Hindlimb muscle (tissue), 1 donor: Measurements from ENCODE around the gene SIRPA. TPM values are rescaled to one million over a fixed set of nuclear protein-coding genes. Genes with fewer than 3 reads are reported as not detected.

Experiments
- DNase-seq: peaks from one replicate; pipeline ENCODE4 v3.0.0-alpha.2; 2013
- polyA plus RNA-seq: library from polyadenylated mRNA; unstranded; fragments of 120-200 nt; gene quantifications from one replicate; pipeline ENCODE4 v1.2.1, GENCODE V29; 2013; ENCODE audit not compliant: insufficient read length

SIRPA gene
- polyA plus RNA-seq, result 41.6 TPM

DNA sequence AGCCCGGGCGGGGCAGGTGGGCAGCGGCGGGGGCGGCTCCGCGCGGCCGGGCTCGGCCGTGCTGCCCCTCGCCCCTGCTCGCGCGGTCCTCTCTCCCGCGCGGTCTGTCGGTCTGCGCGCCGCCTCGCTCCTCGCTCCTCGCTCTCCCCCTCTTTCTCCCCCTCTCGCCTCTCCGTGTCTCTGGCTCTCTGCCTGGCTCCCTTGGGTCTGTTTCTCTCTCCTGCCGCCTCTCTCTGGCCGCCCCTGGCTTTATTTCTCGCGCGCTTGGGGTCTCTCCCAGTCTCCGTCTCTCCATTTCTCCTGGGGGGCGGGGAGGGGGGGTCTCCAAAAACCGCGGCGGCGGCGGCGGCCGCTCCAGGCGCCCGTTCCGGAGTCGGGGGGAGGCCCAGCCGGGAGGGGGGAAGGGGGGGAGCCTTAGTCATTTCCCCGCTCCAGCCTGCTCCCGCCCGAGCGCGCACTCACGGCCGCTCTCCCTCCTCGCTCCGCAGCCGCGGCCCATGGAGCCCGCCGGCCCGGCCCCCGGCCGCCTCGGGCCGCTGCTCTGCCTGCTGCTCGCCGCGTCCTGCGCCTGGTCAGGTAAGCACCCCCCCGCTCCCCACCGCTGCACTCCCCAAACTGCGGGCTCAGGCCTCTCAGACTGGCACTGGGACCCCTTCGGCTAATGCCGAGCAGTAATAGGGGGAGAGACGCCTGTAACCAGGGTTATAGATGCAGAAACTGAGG lies at the start of gene SIRPA:
SIRPA (plus strand) TSS at position 457 of the 723 bp plus-strand sequence; CDS start at position 498, 41 bp downstream.
- peak; percentile 86 for DNase-seq

DNA sequence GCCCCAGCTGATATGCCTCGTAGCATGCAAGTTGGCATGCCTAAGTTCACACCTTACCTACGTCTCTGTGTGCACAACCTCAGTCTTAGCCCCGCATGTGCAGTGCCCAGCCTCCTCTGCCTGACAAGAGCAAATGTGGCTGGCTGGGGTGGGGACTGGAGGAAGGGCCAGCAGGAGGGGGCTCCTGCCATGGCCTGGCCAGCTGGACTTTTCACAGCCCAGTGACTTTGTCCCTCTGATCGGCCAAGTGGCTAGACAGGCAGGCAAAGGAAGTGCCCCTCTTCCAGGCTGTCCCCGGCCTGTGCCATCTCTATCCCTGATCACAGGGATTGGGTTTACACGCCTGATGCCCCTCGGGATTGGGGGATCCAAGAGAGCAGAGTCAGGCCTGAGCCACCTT lies 49.5 kb upstream of the SIRPA start:
- DNase-seq, result no peak

DNA sequence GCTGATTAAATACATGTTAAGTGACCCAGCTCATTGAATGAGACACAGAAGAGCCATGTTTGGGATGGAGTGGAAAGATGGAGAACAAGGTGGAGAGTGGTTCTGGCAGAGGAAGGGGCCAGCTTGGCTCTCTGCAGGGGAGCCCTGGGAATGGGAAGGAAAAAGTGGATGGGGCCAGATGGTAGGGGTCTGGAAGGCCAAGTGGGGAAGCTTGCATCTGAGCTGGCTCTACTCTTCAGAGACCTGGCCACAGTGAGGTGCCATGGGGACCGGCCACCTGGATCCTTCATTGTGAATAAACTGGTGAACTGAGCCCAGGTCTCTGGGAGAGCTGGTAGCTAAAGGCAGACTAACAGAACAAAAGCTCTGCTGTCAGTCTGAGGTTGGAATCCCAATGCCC lies 48.9 kb upstream of the SIRPA start:
- no peak for DNase-seq

DNA sequence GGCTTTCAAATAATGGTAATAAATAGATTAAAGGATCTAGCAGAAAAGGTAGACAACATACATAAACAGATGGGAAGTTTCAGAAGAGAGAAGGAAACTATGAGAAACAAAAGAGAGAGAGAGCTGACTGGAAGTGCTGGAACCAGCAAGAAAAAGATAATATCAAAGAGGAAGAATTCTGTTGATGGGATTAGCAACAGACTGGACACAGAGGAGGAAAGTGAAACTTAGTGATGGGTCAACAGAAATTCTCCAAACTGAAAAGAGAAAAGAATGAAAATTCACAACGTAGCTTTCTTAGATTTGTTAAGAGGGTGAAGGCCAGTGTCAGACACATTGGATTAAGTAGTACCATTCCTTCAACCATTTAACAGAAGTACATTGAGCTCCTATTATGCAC lies 48.3 kb upstream of the SIRPA start:
- DNase-seq, result no peak

DNA sequence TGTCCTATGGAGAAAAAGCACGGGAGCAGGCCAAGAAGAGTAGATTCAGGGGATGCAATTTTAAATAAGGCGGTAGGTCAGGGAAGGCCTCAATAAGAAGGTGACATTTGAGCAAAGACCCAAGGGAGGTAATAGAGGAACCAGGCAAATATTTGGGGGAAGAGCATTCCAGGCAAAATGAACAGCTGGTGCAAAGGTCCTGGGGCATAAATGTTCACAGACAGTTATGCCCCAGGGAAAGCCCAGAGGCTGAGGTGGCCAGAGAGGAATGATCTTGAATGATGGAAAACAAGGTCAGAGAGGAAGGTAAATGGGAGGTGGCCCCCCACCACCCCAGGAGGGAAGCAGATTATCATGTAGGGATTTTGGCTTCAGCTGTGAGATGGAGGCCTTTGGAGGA lies 47.4 kb upstream of the SIRPA start:
- no peak for DNase-seq

DNA sequence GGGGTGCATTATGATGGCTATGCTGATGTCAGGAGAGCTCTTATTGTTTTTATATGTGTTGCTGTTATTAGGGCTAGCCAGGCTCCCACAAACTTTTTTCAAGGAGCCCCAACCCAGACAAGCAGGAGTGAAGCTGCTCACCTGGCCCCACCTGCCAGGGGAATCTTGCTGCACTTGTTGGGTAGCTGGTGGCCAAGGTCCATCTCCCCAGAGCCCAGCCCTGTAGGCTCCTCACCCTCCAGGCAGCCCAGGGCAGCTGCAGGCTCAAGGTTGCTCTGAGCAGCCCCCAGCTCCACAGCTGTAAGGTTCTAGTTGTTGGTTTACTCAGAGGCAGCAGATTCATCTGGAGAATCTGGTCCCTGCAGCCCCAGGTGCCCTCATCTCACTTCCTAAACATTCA lies 46.8 kb upstream of the SIRPA start:
- no peak for DNase-seq

DNA sequence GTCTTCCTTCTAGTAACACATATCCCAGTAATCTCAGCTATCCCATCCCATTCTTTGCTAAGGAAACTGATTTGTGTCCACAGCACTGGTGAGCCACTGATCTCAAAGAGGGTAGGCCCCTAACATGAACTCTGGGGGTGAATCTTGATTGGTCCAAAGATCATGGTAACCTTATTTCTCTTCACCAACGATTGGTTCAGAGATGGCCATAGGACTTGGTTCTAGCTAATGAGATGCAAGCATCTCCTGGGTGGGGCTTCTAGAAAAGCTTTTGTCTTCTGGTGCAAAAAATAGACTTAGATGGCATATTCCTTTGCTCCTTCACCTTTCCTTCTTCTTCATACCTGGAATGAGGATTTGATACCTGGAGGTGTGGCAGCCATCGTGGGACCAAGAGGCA lies 43.8 kb upstream of the SIRPA start:
- DNase-seq, result no peak

DNA sequence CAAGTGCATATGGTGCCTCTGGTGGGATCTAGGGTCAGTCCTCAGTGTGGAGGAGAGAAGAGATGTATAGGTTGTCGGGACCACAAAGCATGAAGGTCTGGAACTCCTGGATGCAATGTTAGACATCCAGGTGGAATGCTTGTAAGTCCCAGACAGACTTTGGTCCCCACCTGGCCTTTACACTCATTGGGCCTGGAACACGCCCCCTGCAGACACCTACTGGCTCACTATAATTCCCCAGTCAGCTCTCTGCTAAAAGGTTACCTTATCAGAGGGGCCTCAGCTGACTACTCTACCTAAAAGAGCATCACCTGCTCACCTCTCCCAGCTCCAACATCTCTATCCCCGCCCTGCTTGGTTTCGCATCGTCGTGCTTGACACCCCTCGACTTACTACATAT lies 41.7 kb upstream of the SIRPA start:
- DNase-seq, result no peak

DNA sequence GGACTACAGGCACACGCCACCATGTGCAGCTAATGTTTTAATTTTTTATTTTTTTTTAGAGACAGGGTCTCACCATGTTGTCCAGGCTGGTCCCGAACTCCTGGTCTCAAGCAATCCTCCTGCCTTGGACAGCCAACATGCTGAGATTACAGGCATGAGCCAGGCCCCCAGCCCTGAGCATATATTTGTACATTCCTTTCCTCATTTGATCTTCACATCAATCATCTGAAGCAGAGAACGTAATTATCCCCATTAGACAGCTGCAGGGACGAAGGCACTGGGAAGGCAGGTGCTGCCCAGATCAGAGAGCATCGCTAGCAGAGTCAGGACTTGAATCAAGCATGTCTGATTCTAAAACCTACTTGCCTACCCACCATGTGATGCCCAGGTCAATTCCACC lies 41.0 kb upstream of the SIRPA start:
- no peak for DNase-seq

DNA sequence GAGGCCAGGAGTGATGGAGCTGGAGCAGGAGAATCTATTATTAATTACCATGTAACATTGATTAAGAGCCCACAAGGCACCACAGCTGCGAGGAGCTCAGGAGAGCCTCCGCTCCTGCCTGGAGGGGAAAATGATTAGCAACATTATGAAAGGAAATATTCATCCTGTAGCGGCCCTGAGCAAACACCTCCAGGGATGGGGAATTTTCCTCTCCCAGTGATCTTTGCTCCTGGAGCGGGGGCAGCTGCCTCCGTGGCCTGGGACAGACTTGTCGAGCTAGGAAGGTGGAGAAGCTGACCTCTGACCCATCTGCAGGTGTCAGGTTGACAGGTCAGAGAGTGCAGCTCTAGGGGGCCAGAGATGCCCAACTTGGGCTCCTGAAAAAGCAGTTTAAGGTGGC lies 40.1 kb upstream of the SIRPA start:
- DNase-seq, result no peak

DNA sequence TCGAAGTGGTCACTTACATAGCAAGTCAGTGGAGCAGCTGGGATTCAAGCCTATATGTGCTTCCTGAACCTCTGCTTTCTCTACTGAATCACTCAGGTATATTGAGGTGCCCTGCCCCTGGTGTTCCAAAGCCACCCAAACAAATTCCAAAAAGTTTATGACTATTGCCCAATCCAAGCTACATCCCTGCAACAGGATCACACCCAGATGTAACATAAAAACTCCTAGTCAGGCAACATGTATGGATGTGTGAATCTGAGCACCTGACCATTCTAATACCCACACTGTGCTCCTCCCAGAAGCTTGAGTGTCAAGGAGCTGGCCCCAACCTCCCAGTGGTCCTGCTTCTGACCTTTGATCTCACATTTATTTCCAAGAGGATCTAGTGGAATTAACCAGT lies 39.5 kb upstream of the SIRPA start:
- DNase-seq, result no peak

DNA sequence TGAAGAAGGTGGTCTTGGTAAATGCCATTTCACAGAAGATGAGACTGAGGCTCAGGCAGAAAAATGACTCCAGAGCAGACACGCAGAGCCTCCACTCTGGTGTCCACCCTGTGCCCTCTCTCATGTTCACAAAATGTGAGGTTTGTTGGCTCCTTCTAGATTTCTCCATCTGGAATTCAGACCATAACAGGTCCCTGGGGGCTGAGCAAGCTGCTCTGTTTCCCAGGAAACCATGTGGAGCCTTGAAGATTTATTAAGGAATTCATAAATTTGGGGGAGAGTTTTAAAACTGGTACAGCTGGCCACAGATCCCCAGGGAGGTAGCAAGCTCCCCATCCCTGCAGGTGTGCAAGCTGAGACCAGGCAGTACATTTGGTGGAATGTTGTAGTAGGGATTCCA lies 38.8 kb upstream of the SIRPA start:
- no peak for DNase-seq

DNA sequence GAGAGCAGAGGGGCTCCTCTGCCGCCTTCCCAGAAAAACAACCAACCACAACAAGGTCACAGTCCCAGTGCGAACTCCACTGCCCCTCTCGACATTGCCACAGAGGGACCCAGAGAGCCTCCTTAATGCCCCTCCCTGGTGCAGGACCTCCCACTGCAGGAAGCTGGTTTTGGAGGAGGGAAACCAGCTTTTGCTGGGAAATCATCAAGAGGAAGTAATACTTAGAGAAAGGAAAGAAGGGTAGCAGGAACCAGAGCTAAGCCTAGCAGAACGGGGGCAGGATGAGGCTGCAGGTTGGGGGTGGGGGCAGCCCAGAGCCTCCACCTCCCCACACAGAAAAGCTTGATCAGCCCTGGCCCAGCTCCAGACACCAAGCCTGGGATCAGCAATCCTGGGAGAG lies 37.7 kb upstream of the SIRPA start:
- no peak for DNase-seq

DNA sequence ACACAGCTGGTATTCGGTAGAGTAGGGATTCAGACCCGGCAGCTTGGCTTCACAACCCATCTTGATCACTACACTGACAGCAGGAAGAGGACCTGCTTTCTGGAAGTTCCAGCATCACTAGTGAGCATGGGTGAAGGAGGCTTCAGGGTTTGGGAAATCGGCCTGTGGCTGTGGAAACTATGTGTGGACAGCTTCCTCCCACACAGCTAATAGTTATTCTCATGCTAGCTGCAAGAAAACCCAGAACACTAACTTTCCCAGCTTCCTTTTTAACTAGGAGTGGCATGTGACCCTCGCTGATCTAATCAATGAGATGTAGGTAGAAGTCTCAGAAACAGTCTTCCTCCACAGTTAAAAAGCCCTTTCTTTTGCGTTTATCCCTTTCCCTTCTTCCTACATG lies 36.3 kb upstream of the SIRPA start:
- no peak for DNase-seq

DNA sequence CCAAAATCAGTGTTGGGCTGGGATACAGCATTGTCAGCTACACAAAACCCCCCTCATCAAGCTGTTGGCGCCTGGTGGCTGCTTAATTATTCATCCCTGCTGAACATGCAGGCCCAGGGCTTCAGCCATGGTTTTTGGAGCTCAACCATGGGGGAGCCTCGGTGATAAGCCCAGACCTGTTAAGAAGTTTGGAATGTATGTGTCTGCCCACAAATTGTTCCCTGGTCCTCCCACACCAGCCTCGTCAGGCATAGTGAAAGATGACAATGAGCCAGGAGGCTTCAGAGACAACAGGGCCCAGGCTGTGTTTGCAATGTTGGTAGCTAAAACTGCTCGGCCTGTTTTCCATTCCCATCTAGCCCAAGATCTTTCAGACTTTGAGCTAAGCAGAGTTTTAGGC lies 34.8 kb upstream of the SIRPA start:
- no peak for DNase-seq

DNA sequence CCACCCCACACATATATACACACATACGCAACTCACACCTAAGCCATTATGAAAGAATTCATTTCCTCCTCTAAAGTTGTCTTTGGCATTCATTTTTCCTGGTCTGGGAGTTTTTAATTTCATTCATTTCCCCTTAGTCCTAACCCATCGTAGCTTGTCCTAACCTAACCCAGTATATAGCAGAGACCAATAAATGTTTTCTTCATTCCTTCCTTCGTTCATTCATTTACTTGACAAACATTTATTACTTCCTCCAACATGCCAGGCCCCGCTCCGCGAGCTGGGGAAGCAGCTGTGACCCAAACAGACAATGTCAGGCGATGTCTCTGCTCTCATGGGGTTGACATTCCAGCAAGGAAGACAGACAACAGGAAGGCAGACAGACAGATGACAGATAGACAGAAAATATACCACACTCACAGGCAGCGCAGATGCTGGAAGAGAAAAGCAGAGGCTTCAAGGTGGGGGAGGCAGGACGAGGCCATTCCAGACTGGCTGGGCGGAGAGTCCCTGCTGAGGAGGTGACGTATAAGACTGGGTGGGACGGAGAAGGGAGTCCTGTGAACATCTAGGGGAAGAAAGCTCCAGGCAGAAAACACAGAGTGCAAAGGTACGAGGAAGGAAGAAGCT lies 33.7 kb upstream of the SIRPA start:
- DNase-seq, result no peak

DNA sequence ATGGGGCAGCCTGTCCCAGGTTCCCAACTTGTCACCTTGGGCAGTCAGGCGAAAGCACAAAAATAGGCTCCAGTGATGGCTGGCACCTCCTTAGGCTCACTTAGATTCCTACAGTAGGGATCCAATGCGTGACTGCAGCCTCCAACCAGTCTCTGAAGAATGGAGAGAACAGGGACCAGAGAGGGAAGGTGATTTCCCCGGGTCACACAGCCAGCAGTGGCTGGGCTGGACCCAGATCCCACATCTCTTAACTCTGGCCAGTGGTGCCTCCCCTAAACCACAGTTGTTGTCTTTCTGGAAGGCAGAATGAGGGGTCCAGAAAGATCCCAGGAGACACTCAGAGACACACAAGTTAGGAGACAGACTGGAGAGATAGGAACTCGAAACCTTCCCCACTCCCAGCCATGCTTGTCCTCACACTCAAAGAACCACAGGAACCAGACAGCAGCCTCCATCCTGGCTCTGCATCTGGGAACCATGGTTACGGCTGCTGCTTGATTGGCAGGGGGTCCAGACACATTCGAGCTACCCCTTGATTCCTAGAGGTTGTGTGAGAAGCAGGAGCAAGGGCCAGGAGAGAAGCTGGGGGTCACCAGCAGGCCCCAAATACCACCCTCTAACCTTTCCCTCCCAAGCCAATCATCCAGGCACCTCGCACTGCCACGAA lies 33.1 kb upstream of the SIRPA start:
- DNase-seq, result no peak

DNA sequence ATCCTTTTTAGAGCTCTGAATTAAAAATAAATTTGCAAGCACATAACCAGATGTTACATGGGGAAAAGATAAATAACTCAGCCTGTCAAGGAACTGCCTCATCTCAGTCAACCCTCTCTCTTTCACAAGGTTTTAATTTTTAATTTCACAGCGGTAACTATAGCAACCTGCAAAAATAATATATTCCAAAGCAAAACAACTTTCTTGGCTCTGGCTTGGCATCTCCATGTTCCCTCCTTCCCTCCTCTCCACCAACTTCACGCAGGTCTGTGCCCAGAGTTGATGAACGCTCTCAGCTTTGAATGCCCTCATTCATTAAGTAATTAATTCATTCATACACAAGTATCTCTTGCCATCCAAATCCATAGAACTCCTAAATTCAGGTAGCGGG lies 32.5 kb upstream of the SIRPA start:
- no peak for DNase-seq

DNA sequence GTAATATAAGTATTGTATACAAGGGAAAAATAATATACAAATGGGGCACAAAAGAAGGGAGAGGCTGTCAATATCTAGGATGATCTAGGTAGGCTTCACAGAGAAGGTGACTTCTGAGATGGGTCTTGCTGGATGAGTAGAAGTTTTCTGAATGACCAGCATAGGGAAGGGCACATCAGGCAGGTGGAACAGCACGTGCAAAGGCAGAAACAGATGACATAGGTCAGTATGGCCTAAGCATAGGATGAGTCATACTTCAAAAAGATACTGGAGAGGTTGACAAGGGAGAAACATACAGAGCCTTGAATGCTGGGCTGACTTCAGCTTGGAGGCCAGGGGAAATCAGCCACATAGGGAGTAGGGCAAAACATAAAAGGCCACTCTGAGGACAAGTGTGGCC lies 31.9 kb upstream of the SIRPA start:
- DNase-seq, result no peak

DNA sequence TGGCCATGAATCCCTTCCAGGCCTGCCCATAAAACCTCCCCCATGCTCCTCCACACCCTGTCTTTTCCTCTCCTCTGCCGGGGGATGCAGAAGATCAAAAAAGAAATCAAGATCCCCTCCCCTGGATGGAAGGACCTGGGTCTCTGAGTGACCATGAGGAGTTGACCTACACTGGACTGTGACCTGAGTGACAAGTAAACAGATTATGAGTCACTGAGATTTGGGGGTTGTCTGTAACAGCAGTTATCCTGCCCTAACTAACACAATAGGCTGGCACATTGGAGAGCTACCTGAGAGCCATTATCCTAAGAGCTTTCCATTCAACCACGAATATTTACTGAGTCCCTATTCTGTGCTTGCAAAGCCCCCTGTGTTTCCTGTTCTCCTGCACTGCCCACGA lies 28.4 kb upstream of the SIRPA start:
- no peak for DNase-seq

DNA sequence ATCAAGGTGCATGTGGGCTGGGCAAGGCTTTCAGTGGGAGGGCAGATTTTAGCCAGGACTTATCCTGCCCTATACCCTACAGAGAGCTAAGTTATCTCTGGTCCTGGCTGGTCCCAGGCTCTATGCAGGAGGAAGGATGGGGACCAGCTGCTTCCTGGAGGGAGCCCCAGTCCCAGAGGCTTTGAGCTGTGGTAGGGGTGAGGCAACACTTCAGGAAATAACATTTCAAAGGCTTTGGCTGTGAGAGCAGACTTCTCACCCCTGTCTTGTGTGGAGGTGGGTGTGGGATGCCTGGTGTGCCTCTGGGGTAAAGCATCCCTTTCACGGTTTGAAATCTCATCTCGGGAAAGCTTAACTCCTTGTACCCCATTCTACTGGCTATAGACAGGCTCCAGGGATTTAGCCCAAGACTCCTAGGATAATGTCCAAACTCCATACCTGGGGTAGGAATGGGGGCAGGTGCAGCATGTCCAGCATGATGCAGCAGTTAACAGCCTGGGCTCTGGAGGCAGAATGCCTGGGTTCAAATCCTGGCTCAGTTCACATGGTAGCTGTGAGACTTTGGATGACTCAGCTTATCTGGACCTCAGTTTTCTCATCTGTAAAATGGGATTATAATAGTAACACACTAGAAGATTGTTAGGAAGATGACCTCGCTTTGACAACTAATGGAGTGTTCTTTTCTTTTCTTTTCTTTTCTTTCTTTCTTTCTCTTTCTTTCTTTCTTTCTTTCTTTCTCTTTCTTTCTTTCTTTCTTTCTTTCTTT lies 27.5 kb upstream of the SIRPA start:
- DNase-seq, result no peak

DNA sequence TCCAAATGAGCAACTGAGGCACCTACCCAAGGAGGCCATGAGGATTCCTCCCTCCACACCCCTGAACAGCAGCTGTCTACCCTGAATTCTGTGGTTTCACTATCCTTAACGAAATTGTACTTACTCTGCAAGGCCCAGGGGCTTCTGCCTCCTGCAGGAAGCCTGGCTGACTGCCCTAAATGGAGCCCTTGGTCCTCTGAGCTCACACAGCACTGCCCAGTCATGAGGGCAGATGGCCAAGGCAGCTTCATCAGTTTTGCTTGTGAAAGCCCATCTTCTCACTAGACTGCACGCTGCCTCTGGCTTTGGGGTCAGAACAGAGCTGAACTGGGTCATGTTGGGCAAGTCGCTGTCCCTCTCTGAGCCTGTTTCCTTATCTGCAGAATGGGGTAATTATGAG lies 26.4 kb upstream of the SIRPA start:
- no peak for DNase-seq

DNA sequence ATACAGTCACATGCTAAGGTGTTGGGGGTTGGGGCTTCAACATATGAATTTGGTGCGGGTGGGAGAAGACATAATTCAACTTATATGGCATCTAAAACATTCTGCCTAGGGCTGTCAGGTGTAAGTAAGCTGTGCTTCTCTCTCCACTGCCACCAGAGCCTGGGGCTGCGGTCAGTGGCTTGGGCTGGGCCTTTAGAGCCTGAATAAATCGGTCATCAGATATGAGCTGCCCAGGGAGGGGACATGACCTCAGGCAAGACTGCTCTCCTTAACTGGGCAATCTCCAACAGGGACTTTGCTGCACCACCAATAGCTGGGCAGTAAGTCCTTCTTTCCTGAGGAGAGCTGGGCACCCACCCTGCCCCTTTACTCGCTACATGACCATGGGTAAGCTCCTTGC lies 24.9 kb upstream of the SIRPA start:
- DNase-seq, result no peak
